H1 (cell line): ENCODE results near the gene SMIM10. TPM values are rescaled to one million over a fixed set of nuclear protein-coding genes. Genes with fewer than 3 reads are reported as not detected.

Experiments used
- CTCF ChIA-PET: fragments of 300-600 bp; sonication (Branson Sonifier 250); formaldehyde crosslinking; loops from one replicate; lab custom pipeline; 2021; ENCODE audit not compliant: partially characterized antibody; lab: Charles Lee
- POLR2A ChIA-PET: fragments of 300-600 bp; sonication (Branson Sonifier 250); formaldehyde crosslinking; loops from one replicate; lab custom pipeline; 2021; ENCODE audit warnings: inconsistent platforms; ENCODE audit not compliant: partially characterized antibody; lab: Charles Lee
- DNase-seq, 2 experiments: peaks; one replicate each; pipeline versions ENCODE4 v3.0.0 to v3.0.0-alpha.2; 2010 to 2022; ENCODE audit warnings: low spot score in 2 of 2, low read depth in 1 of 2, mixed read lengths in 1 of 2
- FAIRE-seq: peaks from 2 replicates; lab custom pipeline; 2011; peaks lifted over from hg19 to GRCh38; lab: Jason Lieb, UNC
- H2AFZ ChIP-seq: 2 replicates; pipeline ENCODE4 v1.8.1; 2012; ENCODE audit warnings: low read length, inconsistent platforms
- H2AK5ac ChIP-seq: 2 replicates; pipeline ENCODE4 v1.6.1; 2013; ENCODE audit warnings: low read depth, low read length
- H2BK120ac ChIP-seq: replicated peaks from 2 replicates; pipeline ENCODE3; 2013; ENCODE audit warnings: low read depth, low read length, inconsistent platforms
- H2BK12ac ChIP-seq: 2 replicates; pipeline ENCODE4 v1.6.1; 2013; ENCODE audit warnings: low read depth, low read length
- H2BK15ac ChIP-seq: 2 replicates; pipeline ENCODE4 v1.6.1; 2013; ENCODE audit warnings: low read length
- H2BK20ac ChIP-seq: 2 replicates; pipeline ENCODE4 v1.6.1; 2013; ENCODE audit warnings: low read length
- H2BK5ac ChIP-seq: 2 replicates; pipeline ENCODE4 v1.6.1; 2013; ENCODE audit warnings: low read depth, low read length
- H3K14ac ChIP-seq: 2 replicates; pipeline ENCODE4 v1.6.1; 2013; ENCODE audit warnings: inconsistent platforms; ENCODE audit not compliant: insufficient read length
- H3K18ac ChIP-seq: 2 replicates; pipeline ENCODE4 v1.6.1; 2013; ENCODE audit warnings: low read length; ENCODE audit errors: extremely low read depth
- H3K23ac ChIP-seq: 2 replicates; pipeline ENCODE4 v1.6.1; 2013; ENCODE audit warnings: inconsistent platforms; ENCODE audit not compliant: insufficient read length
- H3K23me2 ChIP-seq: 2 replicates; pipeline ENCODE4 v1.6.1; 2013; ENCODE audit warnings: low read depth, low read length
- H3K27ac ChIP-seq: 2 replicates; pipeline ENCODE4 v1.6.1; 2011; ENCODE audit warnings: low read depth, low read length, inconsistent platforms
- H3K27me3 ChIP-seq, 4 experiments: replicated peaks in 1 of 4; 1 replicate in 1 of 4; 2 replicates in 3 of 4; pipeline versions ENCODE4 v1.6.1 to v1.8.1; 2011 to 2013; ENCODE audit warnings: low read length in 3 of 4, mild to moderate bottlenecking in 3 of 4, inconsistent platforms in 2 of 4, mixed read lengths in 2 of 4, moderate library complexity in 1 of 4; ENCODE audit not compliant: control insufficient read depth in 3 of 4, insufficient read depth in 3 of 4; ENCODE audit errors: extremely low read depth in 1 of 4
- H3K36me3 ChIP-seq, 4 experiments: 2 replicates each; pipeline versions ENCODE4 v1.6.1 to v1.8.1; 2011 to 2013; ENCODE audit warnings: mild to moderate bottlenecking in 4 of 4, low read length in 3 of 4, moderate library complexity in 2 of 4, control low read depth in 1 of 4, inconsistent platforms in 1 of 4; ENCODE audit not compliant: insufficient read depth in 4 of 4, control insufficient read depth in 2 of 4
- H3K4ac ChIP-seq: replicated peaks from 2 replicates; pipeline ENCODE3; 2013; ENCODE audit warnings: low read length, low read depth, mixed read lengths, inconsistent platforms; ENCODE audit not compliant: insufficient read length
- H3K4me1 ChIP-seq, 4 experiments: replicated peaks in 1 of 4; 1 replicate in 1 of 4; 2 replicates in 3 of 4; pipeline versions ENCODE4 v1.6.1 to v1.8.1; 2011 to 2013; ENCODE audit warnings: low read length in 3 of 4, inconsistent platforms in 2 of 4, mixed read lengths in 1 of 4; ENCODE audit not compliant: insufficient read depth in 4 of 4, control insufficient read depth in 3 of 4
- H3K4me2 ChIP-seq, 2 experiments: 2 replicates each; pipeline versions ENCODE4 v1.6.1 to v1.8.1; 2011 to 2013; ENCODE audit warnings: low read depth in 2 of 2, low read length in 2 of 2, control low read depth in 1 of 2, inconsistent platforms in 1 of 2, mild to moderate bottlenecking in 1 of 2; ENCODE audit not compliant: insufficient read depth in 1 of 2
- H3K4me3 ChIP-seq, 4 experiments: fragments of 200-600, 300-600 bp in 1 of 4; sonication (generic), shearing (Covaris generic), sonication (Bioruptor Twin) in 1 of 4; 2 replicates each; pipeline versions ENCODE4 v1.5.1 to v1.8.1; 2011 to 2016; ENCODE audit warnings: low read length in 4 of 4, low read depth in 3 of 4, control low read depth in 2 of 4, inconsistent platforms in 2 of 4, mild to moderate bottlenecking in 2 of 4, mixed read lengths in 1 of 4, moderate library complexity in 1 of 4; ENCODE audit not compliant: insufficient read depth in 2 of 4; ENCODE audit errors: extremely low read depth in 1 of 4
- H3K56ac ChIP-seq: replicated peaks from 2 replicates; pipeline ENCODE3; 2013; ENCODE audit warnings: low read depth, mild to moderate bottlenecking, mixed read lengths, low read length, inconsistent platforms; ENCODE audit not compliant: insufficient read length
- H3K79me1 ChIP-seq: 2 replicates; pipeline ENCODE4 v1.6.1; 2013; ENCODE audit warnings: low read depth, low read length, control low read depth
- H3K79me2 ChIP-seq, 2 experiments: 2 replicates each; pipeline versions ENCODE4 v1.6.1 to v1.8.1; 2012 to 2013; ENCODE audit warnings: low read length in 2 of 2, mild to moderate bottlenecking in 2 of 2, inconsistent platforms in 1 of 2; ENCODE audit not compliant: insufficient read depth in 2 of 2, control insufficient read depth in 1 of 2
- H3K9ac ChIP-seq, 4 experiments: replicated peaks in 1 of 4; 1 replicate in 1 of 4; 2 replicates in 3 of 4; pipeline versions ENCODE4 v1.6.1 to v1.8.1; 2011 to 2013; ENCODE audit warnings: low read depth in 3 of 4, low read length in 3 of 4, control low read depth in 2 of 4, mild to moderate bottlenecking in 2 of 4, moderate library complexity in 2 of 4, inconsistent platforms in 1 of 4; ENCODE audit errors: extremely low read depth in 1 of 4
- H3K9me3 ChIP-seq, 2 experiments: 2 replicates each; pipeline versions ENCODE4 v1.6.1 to v1.8.1; 2012 to 2013; ENCODE audit warnings: mild to moderate bottlenecking in 2 of 2, moderate library complexity in 2 of 2, control low read depth in 1 of 2, inconsistent platforms in 1 of 2, low read depth in 1 of 2, low read length in 1 of 2, mixed read lengths in 1 of 2; ENCODE audit not compliant: insufficient read depth in 2 of 2
- H4K20me1 ChIP-seq, 2 experiments: replicated peaks in 1 of 2; 2 replicates each; pipeline versions ENCODE3 to v1.8.1; 2011 to 2013; ENCODE audit warnings: inconsistent platforms in 2 of 2, low read length in 2 of 2, mild to moderate bottlenecking in 1 of 2; ENCODE audit not compliant: insufficient read depth in 2 of 2, control insufficient read depth in 1 of 2
- H4K5ac ChIP-seq: 2 replicates; pipeline ENCODE4 v1.6.1; 2013; ENCODE audit warnings: low read length, low read depth, mixed read lengths, inconsistent platforms; ENCODE audit not compliant: insufficient read length
- H4K8ac ChIP-seq: 2 replicates; pipeline ENCODE4 v1.8.0; 2013; ENCODE audit warnings: mild to moderate bottlenecking, moderate library complexity, low read length, inconsistent platforms; ENCODE audit not compliant: insufficient read depth; ENCODE audit errors: extremely low read depth
- H4K91ac ChIP-seq: replicated peaks from 2 replicates; pipeline ENCODE3; 2013; ENCODE audit warnings: low read length, mixed read lengths, inconsistent platforms; ENCODE audit not compliant: insufficient read length
- BCL11A ChIP-seq, 2 experiments: IDR thresholded peaks; one replicate each; pipeline ENCODE4 v1.6.1; 2011; ENCODE audit warnings: low read depth in 2 of 2, low read length in 2 of 2, mild to moderate bottlenecking in 2 of 2
- CHD2 ChIP-seq: IDR thresholded peaks from 2 replicates; pipeline ENCODE4 v1.6.1; 2012; ENCODE audit warnings: low read length, improper control_type of control experiment
- POLR2AphosphoS5 ChIP-seq: IDR thresholded peaks from 2 replicates; pipeline ENCODE4 v1.6.1; 2011; ENCODE audit warnings: low read depth, low read length
- POU5F1 ChIP-seq: IDR thresholded peaks from 2 replicates; pipeline ENCODE4 v1.6.1; 2011; ENCODE audit warnings: low read depth, mild to moderate bottlenecking, low read length, moderate library complexity
- WGBS, 2 experiments: shearing (Covaris generic) in 1 of 2; methylation state at CpG; one replicate each; pipeline versions ENCODE4 v1.1.6 to v1.1.7; 2013 to 2015; ENCODE audit warnings: low lambda C conversion rate in 2 of 2, mixed read lengths in 2 of 2, inconsistent platforms in 1 of 2, low coverage in 1 of 2, missing lambda C conversion rate in 1 of 2; ENCODE audit not compliant: insufficient replicate concordance in 2 of 2, insufficient coverage in 1 of 2, insufficient read length in 1 of 2; ENCODE audit errors: extremely low coverage in 1 of 2, missing lambda C conversion rate in 1 of 2; 5-methylcytosine and 5-hydroxymethylcytosine counted together
- polyA plus RNA-seq, 7 experiments: library from polyadenylated mRNA; depleted of rRNA in 3 of 7; stranded (reverse) in 5 of 7; unstranded in 2 of 7; fragments of >200 nt in 5 of 7; fragments of 200-250 nt in 2 of 7; gene quantifications; 1 replicate in 5 of 7; 2 replicates in 1 of 7; 4 replicates in 1 of 7; pipeline versions ENCODE4 v1.2.1 to v1.2.3, GENCODE V29; 2011 to 2013; ENCODE audit warnings: missing spikeins in 2 of 7, mixed read lengths in 2 of 7
- total RNA-seq: library from RNA; stranded (reverse); fragmentation: NEBNext Ultra II Directional; extraction: Animal tissue kit (Norgen Biotek cat#: 25700); gene quantifications from 2 replicates; pipeline ENCODE4 v1.2.1, GENCODE V29; 2021

The SMIM10 gene
- total and polyA plus RNA-seq, 2 of the 8 experiments (the other 6 are each of a cell fraction or from before 2014, with no cell fraction given) = 2.3 to 2.8 TPM

GRCh38 chrX:134969726-134970125, 21.1 kb upstream of the SMIM10 start:
- Histone ChIP-seq H3K27ac (no peak overlapping the region), H4K5ac (no peak overlapping the region), H4K8ac (no peak overlapping the region), H3K4me2 (no peak overlapping the region), H4K20me1 (no peaks in the 10 kb centered on the region), H3K4me3 (no peak overlapping the region), H3K4me1 (no peaks in the 10 kb centered on the region), H2AFZ (no peak overlapping the region), H2BK15ac (no peak overlapping the region), H4K91ac (no peak overlapping the region), H3K23me2 (no peaks in the 10 kb centered on the region), H3K18ac (no peak overlapping the region), H3K79me1 (no peaks in the 10 kb centered on the region), H2BK20ac (no peak overlapping the region), H2AK5ac (no peak overlapping the region), H3K9me3 (no peaks in the 10 kb centered on the region), H2BK120ac (no peak overlapping the region), H2BK12ac (no peak overlapping the region), H3K4ac (no peak overlapping the region), H3K14ac (no peak overlapping the region), H3K79me2 (no peaks in the 10 kb centered on the region), H2BK5ac (no peak overlapping the region), H3K27me3 (no peaks in the 10 kb centered on the region), H3K56ac (no peak overlapping the region), H3K9ac (no peak overlapping the region), H3K36me3 (no peaks in the 10 kb centered on the region), H3K23ac (no peak overlapping the region)
- 100% methylated on average over 1 of the region's 1 CpG; no CpG with 5 or more reads in 1 of the 2 experiments for WGBS, 2 experiments
- CTCF ChIA-PET = interaction anchor here (0.6 kb wide), 1 partner anchor 81 kb away, joined by 4 read pairs; no protein-coding TSS in a partner anchor
- POLR2A ChIA-PET = no interaction called here
- no peak for FAIRE-seq
- no peak for TF ChIP-seq BCL11A (IDR thresholded peaks at IDR 0.05; ENCODE audit: low read depth in 2 of 2, low read length in 2 of 2)
- TF ChIP-seq CHD2 = no peak
- no peak for TF ChIP-seq POLR2AphosphoS5
- TF ChIP-seq POU5F1 = no peak
- no peak for DNase-seq
